OCI-LY7 (cell line): ENCODE measurements around the gene CFAP92. TPM values are rescaled to one million over a fixed set of nuclear protein-coding genes. Genes with fewer than 3 reads are reported as not detected.
"Not testable (repeated sequence)": the region's sequence is repeated elsewhere in the genome, so short reads cannot be mapped to it uniquely, and the experiment has no call there.

ENCODE experiments used
- BruUV-seq: library from RNA; stranded (reverse); fragments of 400-500 nt; replicated peaks from 2 replicates; lab custom pipeline; 2021; lab: Mats Ljungman, UMichigan
- CTCF ChIA-PET: fragments of 300-600 bp; sonication (Branson Sonifier 250); formaldehyde crosslinking; loops from one replicate; lab custom pipeline; 2022; ENCODE audit warnings: antibody characterized with exemption; ENCODE audit not compliant: unreplicated experiment; lab: Charles Lee
- POLR2A ChIA-PET: fragments of 300-600 bp; sonication (Branson Sonifier 250); formaldehyde crosslinking; loops from one replicate; lab custom pipeline; 2022; ENCODE audit warnings: antibody characterized with exemption; lab: Charles Lee
- DNase-seq: peaks from one replicate; pipeline ENCODE4 v3.0.0-alpha.2; 2015; ENCODE audit warnings: low spot score
- H2AFZ ChIP-seq: fragments of 200-600 bp; sonication (generic), shearing (Covaris generic); 2 replicates; pipeline ENCODE4 v1.6.1; 2014; ENCODE audit warnings: mild to moderate bottlenecking, antibody characterized with exemption, low read length, moderate library complexity
- H3K27ac ChIP-seq: fragments of 200-600 bp; sonication (generic); 2 replicates; pipeline ENCODE4 v1.5.1; 2014; ENCODE audit warnings: mixed run types, low read depth, mild to moderate bottlenecking, moderate library complexity, low read length, inconsistent platforms; ENCODE audit not compliant: poor library complexity, severe bottlenecking
- H3K36me3 ChIP-seq: fragments of 200-600 bp; sonication (generic); 2 replicates; pipeline ENCODE4 v1.6.1; 2014; ENCODE audit warnings: mild to moderate bottlenecking, antibody characterized with exemption, low read length, moderate library complexity, mixed read lengths; ENCODE audit not compliant: insufficient read depth
- H3K4me1 ChIP-seq: fragments of 200-600 bp; sonication (generic); 2 replicates; pipeline ENCODE4 v1.5.1; 2014; ENCODE audit warnings: mild to moderate bottlenecking, low read length; ENCODE audit not compliant: insufficient read depth, poor library complexity, severe bottlenecking
- H3K4me2 ChIP-seq: fragments of 200-600 bp; sonication (generic); 2 replicates; pipeline ENCODE4 v1.6.1; 2014; ENCODE audit warnings: mild to moderate bottlenecking, low read length
- H3K4me3 ChIP-seq: fragments of 200-600 bp; sonication (generic); 2 replicates; pipeline ENCODE4 v1.5.1; 2014; ENCODE audit warnings: mild to moderate bottlenecking, low read depth, low read length; ENCODE audit not compliant: poor library complexity, severe bottlenecking
- H3K79me2 ChIP-seq: fragments of 200-600 bp; sonication (generic); 2 replicates; pipeline ENCODE4 v1.6.1; 2016; ENCODE audit warnings: low read depth, mild to moderate bottlenecking, low read length, moderate library complexity, mixed read lengths; ENCODE audit not compliant: insufficient read depth
- H3K9me2 ChIP-seq: fragments of 200-600 bp; sonication (generic); 2 replicates; pipeline ENCODE4 v1.6.1; 2016; ENCODE audit warnings: mild to moderate bottlenecking, low read length, mixed read lengths; ENCODE audit not compliant: insufficient read depth
- H3K9me3 ChIP-seq: fragments of 200-600 bp; sonication (generic); 2 replicates; pipeline ENCODE4 v1.6.1; 2014; ENCODE audit warnings: mild to moderate bottlenecking, mixed run types, low read length, mixed read lengths
- H4K20me1 ChIP-seq: fragments of 200-600 bp; sonication (generic); 2 replicates; pipeline ENCODE4 v1.6.1; 2014; ENCODE audit warnings: mild to moderate bottlenecking, antibody characterized with exemption, low read length, moderate library complexity, mixed read lengths; ENCODE audit not compliant: insufficient read depth
- CTCF ChIP-seq: fragments of 200-600 bp; sonication (generic); conservative IDR thresholded peaks from 2 replicates; pipeline ENCODE4 v1.5.1; 2014; ENCODE audit warnings: mild to moderate bottlenecking, antibody characterized with exemption, low read length, moderate library complexity, mixed read lengths
- EZH2phosphoT487 ChIP-seq: fragments of 200-600 bp; sonication (generic); IDR thresholded peaks from 2 replicates; pipeline ENCODE4 v1.6.1; 2018; ENCODE audit warnings: low read depth, borderline replicate concordance, mild to moderate bottlenecking, mixed run types, antibody characterized with exemption, low read length, moderate library complexity, mixed read lengths
- intact Hi-C: fragments of 100-400 bp; cut with micrococcal nuclease; formaldehyde crosslinking; loops from one replicate; pipeline ENCODE4 v1.10.0; 2022; ENCODE audit not compliant: unreplicated experiment
- total RNA-seq, 2 experiments: library from RNA; depleted of rRNA in 1 of 2; stranded (reverse); fragments of >200 nt in 1 of 2; shearing (Covaris generic) in 1 of 2; gene quantifications; 2 replicates each; pipeline ENCODE4 v1.2.3, GENCODE V29; 2014 to 2022

The CFAP92 gene
- total RNA-seq, 2 experiments from 2014 or later = 0.08 to 0.66 TPM

GRCh38 chr3:128932516-128933212 is 61.2 kb downstream of the CFAP92 start:
- Histone ChIP-seq H4K20me1 (no peaks in the 10 kb centered on the region), H3K4me3 (no peak overlapping the region), H3K9me3 (no peaks in the 10 kb centered on the region), H3K36me3 (no peaks in the 10 kb centered on the region), H3K4me2 (no peak overlapping the region), H3K9me2 (no peaks in the 10 kb centered on the region), H3K79me2 (no peaks in the 10 kb centered on the region), H2AFZ (no peak overlapping the region), H3K4me1 (no peaks in the 10 kb centered on the region), H3K27ac (no peak overlapping the region)
- POLR2A ChIA-PET = interaction anchor here (0.5 to 0.6 kb wide), 2 partner anchors 15 to 254 kb away, joined by 3 read pairs; no protein-coding TSS in a partner anchor
- intact Hi-C loops = no loop called here
- BruUV-seq = no TSS peak
- TF ChIP-seq CTCF (no peak), EZH2phosphoT487 (no peak)
- DNase-seq = no peak
- CTCF ChIA-PET = no interaction called here

- Histone ChIP-seq H3K4me2 (no peak overlapping the region), H3K79me2 (no peaks in the 10 kb centered on the region), H3K27ac (no peak overlapping the region), H3K36me3 (no peaks in the 10 kb centered on the region), H2AFZ (no peak overlapping the region), H3K4me3 (no peak overlapping the region), H3K9me3 (0 out of 2 replicates have a peak, but pooled peaks cover under 1% of the 10 kb centered on the region), H3K4me1 (no peaks in the 10 kb centered on the region), H4K20me1 (no peaks in the 10 kb centered on the region), H3K9me2 (no peaks in the 10 kb centered on the region)
- no peak for DNase-seq
- TF ChIP-seq CTCF (no peak), EZH2phosphoT487 (no peak)
- ChIA-PET POLR2A (interaction anchor here (1.2 kb wide), 1 partner anchor 64 kb away, joined by 4 read pairs; no protein-coding TSS in a partner anchor), CTCF (no interaction called here)
- BruUV-seq = no TSS peak
- intact Hi-C loops = no loop called here
Measured at GRCh38 chr3:128931046-128931445, 62.8 kb downstream of the CFAP92 start.

GRCh38 chr3:128929364-128929763 is 64.5 kb downstream of the CFAP92 start:
- intact Hi-C loops = no loop called here

GRCh38 chr3:128923986-128924385 is 69.9 kb downstream of the CFAP92 start:
- H3K4me1 ChIP-seq, H3K4me3 ChIP-seq, BruUV-seq, H4K20me1 ChIP-seq, H2AFZ ChIP-seq, CTCF ChIA-PET, H3K27ac ChIP-seq, H3K79me2 ChIP-seq, intact Hi-C loops, H3K9me2 ChIP-seq, H3K4me2 ChIP-seq, DNase-seq: not testable (repeated sequence)
- POLR2A ChIA-PET = interaction anchor here (0.6 kb wide), 1 partner anchor 56 kb away, joined by 3 read pairs; no protein-coding TSS in a partner anchor
- peaks cover 17% of the 10 kb centered on the region for H3K36me3 ChIP-seq
- H3K9me3 ChIP-seq = peaks cover 25% of the 10 kb centered on the region

More at GRCh38 chr3:128929364-128929763, 64.5 kb downstream of the CFAP92 start:
- no peak overlapping the region for H3K27ac ChIP-seq
- no peaks in the 10 kb centered on the region for H3K79me2 ChIP-seq
- CTCF ChIA-PET = no interaction called here
- no peak overlapping the region for H3K4me3 ChIP-seq
- POLR2A ChIA-PET = no interaction called here
- no peaks in the 10 kb centered on the region for H3K4me1 ChIP-seq
- H3K9me2 ChIP-seq = no peaks in the 10 kb centered on the region
- no peaks in the 10 kb centered on the region for H3K36me3 ChIP-seq
- H2AFZ ChIP-seq = no peak overlapping the region
- no peak for DNase-seq
- TF ChIP-seq EZH2phosphoT487 (no peak), CTCF (no peak)
- no peak overlapping the region for H3K4me2 ChIP-seq
- H3K9me3 ChIP-seq = peaks cover 13% of the 10 kb centered on the region
- no peaks in the 10 kb centered on the region for H4K20me1 ChIP-seq
- BruUV-seq = no TSS peak
